Measurements from ENCODE around the gene VIPR1. TPM values are rescaled to one million over a fixed set of nuclear protein-coding genes. Genes with fewer than 3 reads are reported as not detected.

The VIPR1 gene
- total RNA-seq, 1 experiment from 2014 or later, result 0.28 TPM

GRCh38 chr3:42488687-42489086 is 13.8 kb upstream of the VIPR1 start:
- CTCF ChIA-PET, result no interaction called here
- POLR2A ChIA-PET, result interaction anchor here (0.6 kb wide), 2 partner anchors 12 to 59 kb away, joined by 3 read pairs; no protein-coding TSS in a partner anchor
- no peaks in the 10 kb centered on the region for H3K9me3 Mint-ChIP-seq (ENCODE audit: unreplicated experiment)

GRCh38 chr3:42489116-42489936 is 13.1 kb upstream of the VIPR1 start:
- CTCF ChIA-PET, result interaction anchor here (0.8 to 1.0 kb wide), 3 partner anchors 12 to 25 kb away, joined by 3 to 5 read pairs (median 5); partner anchors contain the start of gene VIPR1
- TF ChIP-seq, protein P1, sequence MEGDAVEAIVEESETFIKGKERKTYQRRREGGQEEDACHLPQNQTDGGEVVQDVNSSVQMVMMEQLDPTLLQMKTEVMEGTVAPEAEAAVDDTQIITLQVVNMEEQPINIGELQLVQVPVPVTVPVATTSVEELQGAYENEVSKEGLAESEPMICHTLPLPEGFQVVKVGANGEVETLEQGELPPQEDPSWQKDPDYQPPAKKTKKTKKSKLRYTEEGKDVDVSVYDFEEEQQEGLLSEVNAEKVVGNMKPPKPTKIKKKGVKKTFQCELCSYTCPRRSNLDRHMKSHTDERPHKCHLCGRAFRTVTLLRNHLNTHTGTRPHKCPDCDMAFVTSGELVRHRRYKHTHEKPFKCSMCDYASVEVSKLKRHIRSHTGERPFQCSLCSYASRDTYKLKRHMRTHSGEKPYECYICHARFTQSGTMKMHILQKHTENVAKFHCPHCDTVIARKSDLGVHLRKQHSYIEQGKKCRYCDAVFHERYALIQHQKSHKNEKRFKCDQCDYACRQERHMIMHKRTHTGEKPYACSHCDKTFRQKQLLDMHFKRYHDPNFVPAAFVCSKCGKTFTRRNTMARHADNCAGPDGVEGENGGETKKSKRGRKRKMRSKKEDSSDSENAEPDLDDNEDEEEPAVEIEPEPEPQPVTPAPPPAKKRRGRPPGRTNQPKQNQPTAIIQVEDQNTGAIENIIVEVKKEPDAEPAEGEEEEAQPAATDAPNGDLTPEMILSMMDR (IDR thresholded peaks at IDR 0.05; ENCODE audit: unreplicated experiment), result no peak
- POLR2A ChIA-PET, result interaction anchor here (0.6 to 1.2 kb wide), 2 partner anchors 13 kb away, joined by 3 read pairs; partner anchors contain the start of gene VIPR1
- Mint-ChIP-seq H3K36me3 (ENCODE audit: insufficient read depth, unreplicated experiment) (no peaks in the 10 kb centered on the region), H3K4me3 (ENCODE audit: unreplicated experiment) (no peak overlapping the region), H3K4me1 (ENCODE audit: insufficient read depth, unreplicated experiment) (peaks cover 16% of the 10 kb centered on the region), H3K27ac (ENCODE audit: low read depth, unreplicated experiment) (no peak overlapping the region), H3K27me3 (ENCODE audit: insufficient read depth, unreplicated experiment) (peaks cover 12% of the 10 kb centered on the region), H3K9me3 (ENCODE audit: unreplicated experiment) (no peaks in the 10 kb centered on the region)
- intact Hi-C loops (cut with micrococcal nuclease), result no loop called here
- DNase-seq (ENCODE audit: unreplicated experiment), result no peak
- no TSS peak for BruUV-seq (replicated peaks)

More at GRCh38 chr3:42488687-42489086, 13.8 kb upstream of the VIPR1 start:
- intact Hi-C loops (cut with micrococcal nuclease), result no loop called here
- Mint-ChIP-seq H3K27ac (ENCODE audit: low read depth, unreplicated experiment) (no peak overlapping the region), H3K4me1 (ENCODE audit: insufficient read depth, unreplicated experiment) (peaks cover 16% of the 10 kb centered on the region), H3K4me3 (ENCODE audit: unreplicated experiment) (no peak overlapping the region), H3K36me3 (ENCODE audit: insufficient read depth, unreplicated experiment) (no peaks in the 10 kb centered on the region), H3K27me3 (ENCODE audit: insufficient read depth, unreplicated experiment) (peaks cover 18% of the 10 kb centered on the region)
- TF ChIP-seq, protein P1 (IDR thresholded peaks at IDR 0.05; ENCODE audit: unreplicated experiment), result no peak
- DNase-seq (ENCODE audit: unreplicated experiment), result no peak
- BruUV-seq (replicated peaks), result no TSS peak

GRCh38 chr3:42489937-42490227 is 12.6 kb upstream of the VIPR1 start:
- TF ChIP-seq, protein P1 (IDR thresholded peaks at IDR 0.05; ENCODE audit: unreplicated experiment), result no peak
- Mint-ChIP-seq H3K36me3 (ENCODE audit: insufficient read depth, unreplicated experiment) (no peaks in the 10 kb centered on the region), H3K9me3 (ENCODE audit: unreplicated experiment) (no peaks in the 10 kb centered on the region), H3K27me3 (ENCODE audit: insufficient read depth, unreplicated experiment) (peaks cover 6% of the 10 kb centered on the region), H3K4me3 (ENCODE audit: unreplicated experiment) (no peak overlapping the region), H3K4me1 (ENCODE audit: insufficient read depth, unreplicated experiment) (peaks cover 16% of the 10 kb centered on the region), H3K27ac (ENCODE audit: low read depth, unreplicated experiment) (no peak overlapping the region)
- CTCF ChIA-PET, result interaction anchor here (0.5 to 1.0 kb wide), 5 partner anchors 13 to 258 kb away, joined by 3 to 6 read pairs (median 5); partner anchors contain the start of gene VIPR1
- DNase-seq (ENCODE audit: unreplicated experiment), result no peak
- intact Hi-C loops (cut with micrococcal nuclease), result no loop called here
- BruUV-seq (replicated peaks), result no TSS peak
- POLR2A ChIA-PET, result interaction anchor here (0.8 to 1.2 kb wide), 2 partner anchors 12 to 178 kb away, joined by 3 to 4 read pairs; partner anchors contain the start of gene VIPR1

GRCh38 chr3:42490243-42490642 is 12.2 kb upstream of the VIPR1 start:
- CTCF ChIA-PET, result interaction anchor here (0.5 to 1.5 kb wide), 7 partner anchors 12 to 257 kb away, joined by 3 to 6 read pairs (median 5); partner anchors contain the start of gene VIPR1
- BruUV-seq (replicated peaks), result no TSS peak
- POLR2A ChIA-PET, result interaction anchor here (0.8 to 1.2 kb wide), 2 partner anchors 12 to 178 kb away, joined by 3 to 4 read pairs; partner anchors contain the start of gene VIPR1
- Mint-ChIP-seq H3K27ac (ENCODE audit: low read depth, unreplicated experiment) (no peak overlapping the region), H3K4me3 (ENCODE audit: unreplicated experiment) (no peak overlapping the region), H3K4me1 (ENCODE audit: insufficient read depth, unreplicated experiment) (peaks cover 16% of the 10 kb centered on the region), H3K36me3 (ENCODE audit: insufficient read depth, unreplicated experiment) (no peaks in the 10 kb centered on the region), H3K9me3 (ENCODE audit: unreplicated experiment) (no peaks in the 10 kb centered on the region), H3K27me3 (ENCODE audit: insufficient read depth, unreplicated experiment) (peaks cover 3% of the 10 kb centered on the region)
- intact Hi-C loops (cut with micrococcal nuclease), result no loop called here
- TF ChIP-seq, protein P1 (IDR thresholded peaks at IDR 0.05; ENCODE audit: unreplicated experiment), result no peak
- peak; percentile 83 for DNase-seq (ENCODE audit: unreplicated experiment)

Measured in MCF 10A (cell line).